ENCODE measurements around the gene LTBP1. TPM values are rescaled to one million over a fixed set of nuclear protein-coding genes. Genes with fewer than 3 reads are reported as not detected.
"Not testable (repeated sequence)": the region's sequence is repeated elsewhere in the genome, so short reads cannot be mapped to it uniquely, and the experiment has no call there.

The LTBP1 gene
- total RNA-seq, 5 donors from 2014 or later (not counting 1 experiment from before 2014, with no cell fraction given), result 0.16 to 0.76 (median 0.43) TPM

DNA sequence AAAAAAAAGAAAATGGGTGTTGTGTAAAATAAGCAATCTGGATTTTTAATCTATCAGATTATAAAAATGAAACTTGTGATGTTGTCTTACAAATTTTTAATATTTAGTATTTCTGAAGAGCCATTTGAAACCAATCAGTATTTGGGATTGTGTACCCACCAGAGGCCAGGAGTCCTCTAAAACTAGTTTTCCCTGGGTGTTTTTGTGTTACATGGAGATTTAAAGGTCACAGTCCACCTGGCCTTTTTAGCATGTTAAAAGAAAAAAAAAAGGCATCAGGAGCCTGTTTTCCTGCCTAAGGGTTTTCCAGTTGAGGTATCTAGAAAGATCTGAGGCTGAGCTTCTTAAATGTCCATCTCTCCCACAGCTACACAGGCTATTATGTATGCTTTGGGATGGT, 221.7 kb downstream of the LTBP1 start:
- CTCF ChIA-PET, result no interaction called here
- Mint-ChIP-seq H3K27me3 (peaks cover 4 to 7% of the 10 kb centered on the region in 2 donors), H3K4me1 (no peaks in the 10 kb centered on the region), H3K9me3 (no peaks in the 10 kb centered on the region), H3K27ac (no peak overlapping the region), H3K36me3 (no peaks in the 10 kb centered on the region), H3K4me3 (no peak overlapping the region)
- POLR2A ChIA-PET, result no interaction called here
- Histone ChIP-seq H3K27me3 (replicated peaks in 1 of 2; ENCODE audit: control insufficient read depth in 2 of 2, extremely low read depth in 1 of 2, insufficient read depth in 2 of 2, low read length in 1 of 2) (no peaks in the 10 kb centered on the region), H3K27ac (ENCODE audit: low read length) (no peak overlapping the region), H3K9me3 (no peaks in the 10 kb centered on the region), H3K36me3 (ENCODE audit: control insufficient read depth in 2 of 2, extremely low read depth in 1 of 2, insufficient read depth in 1 of 2, low read length in 1 of 2) (no peaks in the 10 kb centered on the region), H3K4me3 (ENCODE audit: control insufficient read depth in 1 of 2, extremely low read depth in 1 of 2, low read length in 1 of 2) (no peak overlapping the region), H3K4me1 (ENCODE audit: control insufficient read depth in 1 of 2, extremely low read depth in 1 of 2, insufficient read depth in 2 of 2, low read length in 2 of 2) (no peaks in the 10 kb centered on the region)
- no peak for ATAC-seq (replicated peaks in 1 of 4)
- DNase-seq, result no peak

DNA sequence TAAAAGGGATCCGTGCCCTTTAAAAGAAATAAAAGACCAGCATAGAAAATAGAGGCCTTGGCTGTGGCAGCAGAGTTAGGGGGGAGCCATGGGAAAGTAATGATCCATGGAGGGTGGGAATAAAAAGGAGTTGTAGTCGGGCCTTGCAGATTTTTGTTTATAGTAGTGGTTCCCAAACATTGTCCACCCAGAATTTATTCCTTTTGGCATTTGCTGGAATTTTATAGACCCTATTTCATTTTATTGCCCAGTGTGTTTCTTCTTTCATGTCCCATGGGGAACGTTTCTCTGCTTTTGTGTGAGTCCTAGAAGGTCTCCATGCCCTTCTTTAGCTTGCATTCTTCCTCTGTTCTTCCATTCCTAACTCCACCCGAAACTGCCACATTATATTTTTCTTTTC, 222.2 kb downstream of the LTBP1 start:
- POLR2A ChIA-PET, result no interaction called here
- Mint-ChIP-seq H3K27ac (no peak overlapping the region), H3K4me1 (no peaks in the 10 kb centered on the region), H3K9me3 (no peaks in the 10 kb centered on the region), H3K36me3 (no peaks in the 10 kb centered on the region), H3K27me3 (peaks cover 4 to 7% of the 10 kb centered on the region in 2 donors), H3K4me3 (no peak overlapping the region)
- Histone ChIP-seq H3K4me1 (ENCODE audit: control insufficient read depth in 1 of 2, extremely low read depth in 1 of 2, insufficient read depth in 2 of 2, low read length in 2 of 2) (no peaks in the 10 kb centered on the region), H3K36me3 (ENCODE audit: control insufficient read depth in 2 of 2, extremely low read depth in 1 of 2, insufficient read depth in 1 of 2, low read length in 1 of 2) (no peaks in the 10 kb centered on the region), H3K27me3 (replicated peaks in 1 of 2; ENCODE audit: control insufficient read depth in 2 of 2, extremely low read depth in 1 of 2, insufficient read depth in 2 of 2, low read length in 1 of 2) (no peaks in the 10 kb centered on the region), H3K27ac (ENCODE audit: low read length) (no peak overlapping the region), H3K4me3 (ENCODE audit: control insufficient read depth in 1 of 2, extremely low read depth in 1 of 2, low read length in 1 of 2) (no peak overlapping the region), H3K9me3 (no peaks in the 10 kb centered on the region)
- no peak for DNase-seq
- CTCF ChIA-PET, result no interaction called here
- no peak for ATAC-seq (replicated peaks in 1 of 4)
- 56% methylated on average over 2 of the region's 4 CpGs for WGBS (ENCODE audit: insufficient coverage)

DNA sequence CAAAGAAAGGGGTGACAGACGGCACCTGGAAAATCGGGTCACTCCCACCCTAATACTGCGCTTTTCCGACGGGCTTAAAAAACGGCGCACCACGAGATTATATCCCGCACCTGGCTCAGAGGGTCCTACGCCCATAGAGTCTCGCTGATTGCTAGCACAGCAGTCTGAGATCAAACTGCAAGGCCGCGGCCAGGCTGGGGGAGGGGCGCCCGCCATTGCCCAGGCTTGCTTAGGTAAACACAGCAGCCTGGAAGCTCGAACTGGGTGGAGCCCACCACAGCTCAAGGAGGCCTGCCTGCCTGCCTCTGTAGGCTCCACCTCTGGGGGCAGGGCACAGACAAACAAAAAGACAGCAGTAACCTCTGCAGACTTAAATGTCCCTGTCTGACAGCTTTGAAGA, 223.5 kb downstream of the LTBP1 start:
- POLR2A ChIA-PET, result not testable (repeated sequence)

DNA sequence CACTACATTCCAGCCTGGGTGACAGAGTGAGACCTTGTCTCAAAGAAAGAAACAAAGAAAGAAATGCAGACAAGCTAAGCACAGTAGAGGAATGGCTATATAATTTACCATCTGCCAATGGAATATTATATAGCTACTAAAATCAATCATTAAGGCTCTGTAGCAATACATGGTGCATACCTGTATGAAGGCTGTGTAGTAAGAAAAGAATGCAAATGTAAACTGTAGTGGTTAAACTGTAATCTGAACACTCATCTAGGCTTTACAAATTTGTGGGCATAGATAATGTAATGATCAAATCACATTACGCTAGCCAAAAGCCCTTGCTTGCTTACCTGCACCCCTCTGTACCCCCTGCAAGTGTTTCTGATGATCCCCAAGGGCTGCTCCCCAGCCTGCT, 230.9 kb downstream of the LTBP1 start:
- Histone ChIP-seq H3K9me3 (no peaks in the 10 kb centered on the region), H3K36me3 (ENCODE audit: control insufficient read depth in 2 of 2, extremely low read depth in 1 of 2, insufficient read depth in 1 of 2, low read length in 1 of 2) (no peaks in the 10 kb centered on the region), H3K27ac (ENCODE audit: low read length) (no peak overlapping the region), H3K4me1 (ENCODE audit: control insufficient read depth in 1 of 2, extremely low read depth in 1 of 2, insufficient read depth in 2 of 2, low read length in 2 of 2) (no peaks in the 10 kb centered on the region), H3K27me3 (replicated peaks in 1 of 2; ENCODE audit: control insufficient read depth in 2 of 2, extremely low read depth in 1 of 2, insufficient read depth in 2 of 2, low read length in 1 of 2) (no peaks in the 10 kb centered on the region), H3K4me3 (ENCODE audit: control insufficient read depth in 1 of 2, extremely low read depth in 1 of 2, low read length in 1 of 2) (no peak overlapping the region)
- no peak for DNase-seq
- H3K36me3 Mint-ChIP-seq, result no peaks in the 10 kb centered on the region
- ChIA-PET CTCF (no interaction called here), POLR2A (no interaction called here)
- no peaks in the 10 kb centered on the region for H3K4me1 Mint-ChIP-seq
- no CpG with 5 or more reads among the region's 1 CpG for WGBS (ENCODE audit: insufficient coverage)
- H3K4me3 Mint-ChIP-seq, result no peak overlapping the region
- H3K27ac Mint-ChIP-seq, result no peak overlapping the region
- ATAC-seq (replicated peaks in 1 of 4), result no peak
- no peaks in the 10 kb centered on the region for H3K9me3 Mint-ChIP-seq
- H3K27me3 Mint-ChIP-seq, result no peaks in the 10 kb centered on the region

More for the DNA sequence above, 223.5 kb downstream of the LTBP1 start:
- H3K36me3 ChIP-seq (ENCODE audit: control insufficient read depth in 2 of 2, extremely low read depth in 1 of 2, insufficient read depth in 1 of 2, low read length in 1 of 2); H3K4me3 Mint-ChIP-seq; H3K9me3 ChIP-seq; H3K4me3 ChIP-seq (ENCODE audit: control insufficient read depth in 1 of 2, extremely low read depth in 1 of 2, low read length in 1 of 2); H3K9me3 Mint-ChIP-seq; H3K27ac ChIP-seq (ENCODE audit: low read length); CTCF ChIA-PET; H3K36me3 Mint-ChIP-seq; H3K4me1 ChIP-seq (ENCODE audit: control insufficient read depth in 1 of 2, extremely low read depth in 1 of 2, insufficient read depth in 2 of 2, low read length in 2 of 2); DNase-seq; H3K27me3 Mint-ChIP-seq; H3K4me1 Mint-ChIP-seq; H3K27ac Mint-ChIP-seq; H3K27me3 ChIP-seq (replicated peaks in 1 of 2; ENCODE audit: control insufficient read depth in 2 of 2, extremely low read depth in 1 of 2, insufficient read depth in 2 of 2, low read length in 1 of 2); ATAC-seq (replicated peaks in 1 of 4): not testable (repeated sequence)
- WGBS (ENCODE audit: insufficient coverage), result no CpG with 5 or more reads among the region's 16 CpGs

DNA sequence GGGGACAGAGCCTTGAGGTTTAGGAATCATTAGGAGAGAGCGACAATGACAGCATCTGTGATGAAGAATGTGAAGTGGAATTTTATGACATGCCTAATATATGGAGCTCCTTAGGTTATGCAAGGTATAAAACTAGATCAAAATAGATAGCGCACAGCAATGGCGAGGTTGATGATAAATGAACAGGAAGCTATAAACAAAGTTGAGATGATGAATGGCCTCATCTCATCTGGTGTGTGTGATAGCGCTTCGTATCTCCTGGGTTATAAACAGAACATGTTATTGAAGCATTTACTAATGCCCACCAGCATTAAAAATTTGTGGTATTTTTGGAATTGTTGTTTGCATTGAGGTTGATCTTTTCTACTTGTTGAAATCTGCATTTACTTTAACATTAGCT, 231.5 kb downstream of the LTBP1 start:
- Histone ChIP-seq H3K36me3 (ENCODE audit: control insufficient read depth in 2 of 2, extremely low read depth in 1 of 2, insufficient read depth in 1 of 2, low read length in 1 of 2) (no peaks in the 10 kb centered on the region), H3K4me3 (ENCODE audit: control insufficient read depth in 1 of 2, extremely low read depth in 1 of 2, low read length in 1 of 2) (no peak overlapping the region), H3K9me3 (no peaks in the 10 kb centered on the region), H3K27ac (ENCODE audit: low read length) (no peak overlapping the region), H3K27me3 (replicated peaks in 1 of 2; ENCODE audit: control insufficient read depth in 2 of 2, extremely low read depth in 1 of 2, insufficient read depth in 2 of 2, low read length in 1 of 2) (no peaks in the 10 kb centered on the region), H3K4me1 (ENCODE audit: control insufficient read depth in 1 of 2, extremely low read depth in 1 of 2, insufficient read depth in 2 of 2, low read length in 2 of 2) (no peaks in the 10 kb centered on the region)
- DNase-seq (no peak), ATAC-seq (replicated peaks in 1 of 4) (no peak)
- Mint-ChIP-seq H3K27me3 (no peaks in the 10 kb centered on the region), H3K36me3 (no peaks in the 10 kb centered on the region), H3K27ac (no peak overlapping the region), H3K9me3 (no peaks in the 10 kb centered on the region), H3K4me3 (no peak overlapping the region), H3K4me1 (no peaks in the 10 kb centered on the region)
- POLR2A ChIA-PET, result no interaction called here
- CTCF ChIA-PET, result no interaction called here
- WGBS (ENCODE audit: insufficient coverage), result 90% methylated on average over 2 of the region's 5 CpGs

DNA sequence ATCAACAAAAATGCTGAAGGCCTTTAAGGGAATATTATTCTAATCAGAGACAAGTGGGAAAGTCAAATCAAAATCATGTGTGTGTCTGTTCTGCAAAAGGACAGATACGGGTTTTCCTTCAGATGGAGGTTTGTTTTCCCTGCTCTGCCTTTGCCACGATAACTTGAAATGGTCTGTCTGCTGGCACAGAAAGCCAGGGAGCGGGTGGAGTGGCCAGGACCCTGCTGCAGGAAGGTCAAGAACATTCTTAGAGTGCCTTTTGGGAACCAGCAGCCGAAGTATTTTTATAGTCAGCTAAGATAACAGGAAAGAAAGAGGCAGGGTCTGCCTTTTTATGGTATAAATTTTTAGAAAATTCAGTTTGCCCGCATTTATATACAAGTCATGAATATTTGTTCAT, 234.2 kb downstream of the LTBP1 start:
- H3K9me3 Mint-ChIP-seq, result no peaks in the 10 kb centered on the region
- H3K36me3 Mint-ChIP-seq, result no peaks in the 10 kb centered on the region
- WGBS (ENCODE audit: insufficient coverage), result 77% methylated on average over 5 of the region's 5 CpGs
- ChIA-PET POLR2A (no interaction called here), CTCF (no interaction called here)
- DNase-seq (no peak), ATAC-seq (replicated peaks in 1 of 4) (no peak)
- Histone ChIP-seq H3K4me3 (ENCODE audit: control insufficient read depth in 1 of 2, extremely low read depth in 1 of 2, low read length in 1 of 2) (no peak overlapping the region), H3K9me3 (no peaks in the 10 kb centered on the region), H3K36me3 (ENCODE audit: control insufficient read depth in 2 of 2, extremely low read depth in 1 of 2, insufficient read depth in 1 of 2, low read length in 1 of 2) (no peaks in the 10 kb centered on the region), H3K27ac (ENCODE audit: low read length) (no peak overlapping the region), H3K4me1 (ENCODE audit: control insufficient read depth in 1 of 2, extremely low read depth in 1 of 2, insufficient read depth in 2 of 2, low read length in 2 of 2) (no peaks in the 10 kb centered on the region), H3K27me3 (replicated peaks in 1 of 2; ENCODE audit: control insufficient read depth in 2 of 2, extremely low read depth in 1 of 2, insufficient read depth in 2 of 2, low read length in 1 of 2) (no peaks in the 10 kb centered on the region)
- no peak overlapping the region for H3K4me3 Mint-ChIP-seq
- no peaks in the 10 kb centered on the region for H3K27me3 Mint-ChIP-seq
- no peak overlapping the region for H3K27ac Mint-ChIP-seq
- no peaks in the 10 kb centered on the region for H3K4me1 Mint-ChIP-seq

DNA sequence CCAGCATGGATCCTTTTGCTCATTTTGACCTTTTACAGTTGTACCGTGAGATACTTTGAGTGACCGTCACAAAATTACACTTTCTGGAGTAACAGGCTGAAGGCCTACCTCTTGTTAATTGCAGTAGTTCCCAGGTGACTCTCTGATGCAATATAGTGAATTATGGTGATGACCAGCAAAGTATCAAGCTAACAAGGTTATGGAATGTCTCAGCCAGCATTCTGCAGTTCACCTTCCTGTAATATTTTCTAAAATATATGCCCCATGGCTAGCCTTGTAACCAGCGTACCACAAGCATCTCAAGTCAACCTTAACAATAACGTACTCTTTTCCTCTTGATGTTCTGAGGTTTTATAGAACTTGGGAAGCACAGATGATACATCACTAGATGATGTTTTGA, 234.7 kb downstream of the LTBP1 start:
- H3K4me3 Mint-ChIP-seq, result no peak overlapping the region
- ChIA-PET CTCF (no interaction called here), POLR2A (no interaction called here)
- H3K27me3 Mint-ChIP-seq, result no peaks in the 10 kb centered on the region
- Histone ChIP-seq H3K27me3 (replicated peaks in 1 of 2; ENCODE audit: control insufficient read depth in 2 of 2, extremely low read depth in 1 of 2, insufficient read depth in 2 of 2, low read length in 1 of 2) (no peaks in the 10 kb centered on the region), H3K4me3 (ENCODE audit: control insufficient read depth in 1 of 2, extremely low read depth in 1 of 2, low read length in 1 of 2) (no peak overlapping the region), H3K9me3 (no peaks in the 10 kb centered on the region), H3K4me1 (ENCODE audit: control insufficient read depth in 1 of 2, extremely low read depth in 1 of 2, insufficient read depth in 2 of 2, low read length in 2 of 2) (no peaks in the 10 kb centered on the region), H3K27ac (ENCODE audit: low read length) (no peak overlapping the region), H3K36me3 (ENCODE audit: control insufficient read depth in 2 of 2, extremely low read depth in 1 of 2, insufficient read depth in 1 of 2, low read length in 1 of 2) (no peaks in the 10 kb centered on the region)
- WGBS (ENCODE audit: insufficient coverage), result no CpG with 5 or more reads among the region's 4 CpGs
- no peak for ATAC-seq (replicated peaks in 1 of 4)
- no peaks in the 10 kb centered on the region for H3K36me3 Mint-ChIP-seq
- H3K27ac Mint-ChIP-seq, result no peak overlapping the region
- DNase-seq, result no peak
- H3K4me1 Mint-ChIP-seq, result no peaks in the 10 kb centered on the region
- H3K9me3 Mint-ChIP-seq, result no peaks in the 10 kb centered on the region

All from T-cell (primary cell).